Stimulated activated CD8-positive, alpha-beta memory T cell treated with anti-CD3 and anti-CD28 coated beads, Interleukin-15, amount 100 ng/mL, for 48 hours (primary cell): ENCODE results near the gene FAM186B.
A peak's percentile ranks its signal among the peaks of the same experiment; 100 is the strongest.

ENCODE experiments used
- DNase-seq, 2 donors: peaks; one replicate each; pipeline ENCODE4 v3.0.0-alpha.2; 2020; ENCODE audit warnings: low read depth in 2 of 2

FAM186B gene

DNA sequence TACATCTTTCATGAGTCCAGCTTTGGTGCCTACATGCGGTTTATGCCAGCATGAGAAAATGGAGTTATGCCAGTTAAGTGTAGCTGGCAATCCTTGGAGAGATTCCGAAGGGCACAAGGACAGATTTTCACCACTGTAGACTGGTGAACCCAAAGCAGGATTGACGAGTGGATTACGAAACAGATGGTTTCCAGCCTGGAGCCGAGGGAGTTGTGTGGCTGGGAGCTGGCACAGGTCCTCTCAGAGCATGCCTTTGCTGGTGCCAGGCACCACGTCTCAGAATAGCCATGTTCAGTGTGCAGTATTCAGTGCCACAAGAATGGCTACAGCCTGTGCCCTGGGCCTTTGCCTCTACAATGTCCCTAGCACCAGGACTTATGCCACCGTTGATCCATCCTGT lies 53.4 kb downstream of the FAM186B start:
- DNase-seq = no peak

DNA sequence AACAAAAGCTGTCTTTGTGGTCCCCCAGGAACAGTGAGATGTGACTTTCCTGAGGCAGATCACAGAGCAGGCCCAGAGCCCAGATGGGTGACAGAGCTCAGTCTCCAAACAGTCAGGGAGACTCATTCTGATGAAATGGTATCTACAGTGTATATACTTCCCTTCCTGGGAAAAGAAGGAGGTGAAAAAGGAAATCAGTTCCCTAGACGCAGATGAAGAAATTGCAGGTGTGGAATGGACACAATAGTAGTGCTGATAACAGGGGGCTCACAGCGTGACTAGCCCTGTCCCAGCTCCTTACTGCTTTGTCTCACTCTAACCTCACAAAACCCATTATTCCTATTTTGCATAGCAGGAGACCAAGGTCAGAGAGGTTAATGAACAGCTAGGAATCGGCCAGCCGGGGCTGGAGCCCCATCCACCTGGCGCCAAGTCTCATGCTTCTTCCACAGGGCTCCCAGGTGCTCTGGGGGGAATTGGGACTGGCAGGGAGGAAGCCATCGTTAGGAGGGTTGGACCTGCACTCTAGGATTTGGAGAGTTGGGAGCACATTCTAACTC lies 54.7 kb downstream of the FAM186B start:
- no peak for DNase-seq

- DNase-seq = no peak
These were observed 55.4 kb downstream of the FAM186B start for GRCh38 chr12:49549735-49550692.

- no peak for DNase-seq
These were observed 56.4 kb downstream of the FAM186B start for GRCh38 chr12:49548822-49549648.

DNA sequence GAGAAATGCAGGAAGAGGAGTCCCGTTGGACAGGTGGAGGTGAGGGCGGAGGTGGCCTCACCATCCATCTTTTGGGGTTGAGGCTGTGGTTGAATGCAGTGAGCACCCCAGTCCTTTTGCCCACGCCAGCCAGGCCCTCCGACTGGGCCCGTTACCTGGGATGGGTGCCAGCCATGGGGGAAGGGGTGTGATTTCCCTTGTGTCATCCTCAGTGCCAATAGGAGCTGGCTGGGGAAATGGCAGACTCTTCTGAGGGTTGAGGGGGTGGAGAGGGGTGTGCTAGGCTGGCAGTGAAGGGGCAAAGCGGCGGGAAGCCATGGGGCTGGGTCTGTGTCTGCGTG lies 57.0 kb downstream of the FAM186B start:
- no peak for DNase-seq

DNA sequence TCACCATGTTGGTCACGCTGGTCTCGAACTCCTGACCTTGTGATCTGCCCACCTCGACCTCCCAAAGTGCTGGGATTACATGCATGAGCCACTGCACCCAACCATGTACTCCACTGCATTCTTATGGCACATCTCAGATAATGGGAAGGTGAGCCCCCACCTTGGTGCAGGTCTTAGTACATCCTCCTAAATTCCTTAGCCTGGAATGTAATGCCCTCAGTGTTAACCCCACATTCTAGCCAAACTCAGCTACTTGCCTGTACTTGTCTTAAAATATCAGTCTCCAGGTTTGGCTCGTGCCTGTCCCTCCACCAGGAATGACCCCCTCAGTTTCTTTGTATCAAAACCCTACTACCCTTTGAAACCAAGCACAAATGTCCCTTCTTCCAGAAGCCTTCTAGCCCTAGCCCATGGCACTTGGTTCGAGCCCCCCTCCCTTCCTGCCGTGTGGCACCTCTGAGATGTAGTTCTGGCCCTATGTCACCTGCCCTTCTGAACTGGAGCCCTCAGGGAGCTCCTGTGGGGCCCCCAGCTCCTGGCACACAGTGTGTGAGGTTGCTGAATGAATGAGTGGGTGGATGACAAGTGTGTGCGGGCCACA lies 58.2 kb downstream of the FAM186B start:
- DNase-seq = no peak

DNA sequence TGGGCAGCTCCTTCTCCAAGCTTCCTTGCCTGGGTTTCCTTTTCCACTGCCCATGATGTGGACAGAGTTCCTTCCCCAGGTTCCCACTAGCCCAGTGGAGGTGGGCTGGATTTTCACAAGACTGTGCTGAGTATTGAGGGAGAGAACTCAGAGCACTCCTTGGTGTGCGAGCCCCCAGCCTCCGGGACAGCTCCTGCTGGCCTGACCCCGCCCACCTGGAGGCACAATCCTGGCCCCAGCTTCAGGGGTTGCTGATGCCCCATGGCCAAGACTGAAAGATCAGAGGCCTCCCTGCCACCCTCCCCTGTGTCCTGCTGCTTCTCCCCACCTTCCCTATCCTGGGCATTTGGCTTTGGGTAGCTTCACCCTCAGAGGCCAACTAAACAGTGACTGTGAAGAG lies 59.0 kb downstream of the FAM186B start:
- DNase-seq = no peak

- no peak for DNase-seq
These were observed 59.6 kb downstream of the FAM186B start for GRCh38 chr12:49545815-49546214.

DNA sequence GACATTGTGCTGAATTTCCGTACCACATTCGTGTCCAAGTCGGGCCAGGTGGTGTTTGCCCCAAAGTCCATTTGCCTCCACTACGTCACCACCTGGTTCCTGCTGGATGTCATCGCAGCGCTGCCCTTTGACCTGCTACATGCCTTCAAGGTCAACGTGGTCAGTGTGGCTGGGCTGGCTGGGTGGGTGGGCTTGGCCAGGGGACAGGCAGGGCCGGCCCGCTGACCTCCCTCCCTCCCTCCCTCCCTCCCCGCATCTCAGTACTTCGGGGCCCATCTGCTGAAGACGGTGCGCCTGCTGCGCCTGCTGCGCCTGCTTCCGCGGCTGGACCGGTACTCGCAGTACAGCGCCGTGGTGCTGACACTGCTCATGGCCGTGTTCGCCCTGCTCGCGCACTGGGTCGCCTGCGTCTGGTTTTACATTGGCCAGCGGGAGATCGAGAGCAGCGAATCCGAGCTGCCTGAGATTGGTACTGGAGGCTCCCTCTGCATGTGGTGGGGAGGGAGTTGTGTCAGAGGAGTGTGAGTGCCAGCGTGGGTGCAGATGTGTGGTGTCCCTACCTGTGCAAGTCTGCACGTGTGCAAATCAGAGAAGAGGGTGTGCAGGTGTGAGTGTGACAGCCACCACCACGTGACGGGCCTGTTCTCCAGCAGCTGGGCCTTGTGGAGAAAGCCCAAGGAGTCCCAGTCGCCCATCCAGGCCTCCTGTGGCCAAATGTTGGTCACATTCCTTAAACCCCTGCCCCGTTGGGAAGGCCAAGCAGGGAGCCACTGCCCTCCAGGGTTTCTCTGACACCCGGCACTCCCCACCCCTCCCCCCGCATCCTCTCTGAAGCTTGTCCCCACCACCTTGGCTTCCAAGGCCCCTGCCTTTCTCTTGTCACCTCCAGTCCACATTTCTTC lies 61.3 kb downstream of the FAM186B start:
- DNase-seq = no peak

- no peak for DNase-seq
These were observed 62.1 kb downstream of the FAM186B start for GRCh38 chr12:49543221-49543913.

DNA sequence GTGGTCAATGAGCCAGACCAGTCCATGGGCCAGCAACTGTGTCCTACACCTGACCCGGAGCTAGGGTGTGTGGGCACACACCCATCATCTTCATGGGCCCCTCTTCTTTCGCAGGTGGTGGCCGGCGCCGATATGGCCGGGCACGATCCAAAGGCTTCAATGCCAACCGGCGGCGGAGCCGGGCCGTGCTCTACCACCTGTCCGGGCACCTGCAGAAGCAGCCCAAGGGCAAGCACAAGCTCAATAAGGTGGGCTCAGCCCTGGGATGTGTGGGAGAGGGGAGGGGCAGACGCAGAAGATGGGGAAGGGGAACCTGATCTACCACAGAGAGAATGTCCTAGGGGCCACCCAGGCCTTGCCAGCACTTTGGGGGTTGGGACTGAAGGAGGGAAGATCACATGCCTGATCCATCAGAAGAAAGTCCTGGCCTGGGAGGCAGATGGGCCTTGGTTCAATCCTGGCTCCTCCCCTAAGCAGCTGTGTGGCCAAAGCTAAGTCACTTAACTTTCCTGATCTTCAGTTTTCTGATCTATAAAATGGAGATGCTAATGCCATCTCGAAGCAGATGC lies 62.8 kb downstream of the FAM186B start:
- DNase-seq = no peak

DNA sequence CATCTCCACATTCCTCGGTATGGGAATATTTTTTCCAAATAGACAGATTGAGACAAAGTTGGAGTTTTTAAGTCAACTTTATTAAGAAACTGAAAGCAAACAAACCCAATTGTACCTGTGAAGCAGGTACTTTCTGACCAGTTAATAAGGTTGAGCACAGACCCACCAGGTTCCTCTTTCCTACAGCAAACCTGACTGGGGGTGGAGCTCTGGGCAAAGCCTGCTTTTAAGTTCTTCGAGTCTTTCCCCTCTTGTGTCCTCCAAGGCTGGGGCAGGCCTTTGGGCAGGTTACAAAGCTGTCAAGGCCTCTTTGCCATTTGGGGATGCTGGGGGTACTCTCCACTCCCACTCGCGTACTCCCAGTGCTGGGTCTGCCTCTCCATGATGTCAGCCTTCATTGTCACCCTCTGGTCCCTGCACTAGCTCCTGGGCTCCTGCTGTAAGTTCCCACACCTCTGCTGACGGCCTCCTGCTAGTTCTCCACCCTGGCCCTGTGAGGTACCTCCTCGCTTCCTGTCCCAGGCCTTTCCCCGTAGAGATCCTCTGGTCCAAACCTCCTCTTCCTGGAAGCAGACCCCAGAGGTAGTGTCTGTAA lies 63.4 kb downstream of the FAM186B start:
- DNase-seq = no peak

- no peak for DNase-seq
These were observed 64.1 kb downstream of the FAM186B start for GRCh38 chr12:49541140-49541861.

- no peak for DNase-seq
These were observed 65.0 kb downstream of the FAM186B start for GRCh38 chr12:49540229-49541139.

DNA sequence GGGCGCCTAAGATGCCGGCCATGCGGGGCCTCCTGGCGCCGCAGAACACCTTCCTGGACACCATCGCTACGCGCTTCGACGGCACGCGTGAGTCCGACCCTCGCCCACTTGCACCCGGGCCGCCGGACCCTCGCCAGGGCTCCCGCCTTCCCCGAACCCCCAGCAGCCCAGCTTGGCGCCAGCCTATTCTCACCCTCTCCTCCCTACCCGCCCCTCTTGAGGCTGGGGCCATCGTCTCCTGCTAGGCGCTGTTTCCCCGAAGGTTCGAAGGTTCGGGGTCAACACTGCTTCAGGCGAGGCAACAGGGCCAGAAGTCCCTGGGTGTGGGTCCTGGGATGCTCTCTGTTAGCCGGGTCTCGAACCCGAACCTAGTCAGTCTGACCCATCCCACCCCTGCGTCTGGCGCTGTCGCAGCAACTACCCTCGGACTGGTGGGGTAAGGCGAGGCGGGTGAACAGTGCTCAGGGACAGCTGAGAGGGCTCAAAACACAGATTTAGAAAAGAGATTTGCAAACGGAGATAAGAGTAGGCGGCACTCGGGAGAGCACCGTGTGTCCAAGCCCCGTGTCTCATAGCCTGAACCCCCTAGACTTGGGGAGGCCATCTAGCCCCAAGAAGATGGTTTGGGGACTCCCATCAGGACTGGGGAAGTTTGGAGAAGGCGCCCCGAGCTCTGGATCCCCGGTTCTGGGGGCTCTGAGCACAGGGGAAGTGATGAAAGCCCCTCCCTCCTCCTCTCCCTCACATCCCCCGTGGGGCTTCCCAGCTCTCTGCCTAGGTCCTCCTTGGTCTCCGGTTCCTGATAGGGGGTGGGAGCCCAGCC lies 65.8 kb downstream of the FAM186B start:
- DNase-seq = no peak

GRCh38 chr12:49538510-49539403 lies 66.7 kb downstream of the FAM186B start, which contains the start of gene KCNH3:
Gene KCNH3, plus strand, starts transcription at chr12:49539030. Its CDS starts 387 bp downstream, at chr12:49539417.
- peak; percentile 72 to 76 for DNase-seq
